Dedifferentiated amniotic fluid mesenchymal stem cell (primary cell): ENCODE results near the gene SYNJ1.
A peak's percentile ranks its signal among the peaks of the same experiment; 100 is the strongest.
"Not testable (repeated sequence)": the region's sequence is repeated elsewhere in the genome, so short reads cannot be mapped to it uniquely, and the experiment has no call there.

Source experiments
- DNase-seq: peaks from one replicate; pipeline ENCODE4 v3.0.0-alpha.2; 2016; ENCODE audit errors: extremely low spot score

The SYNJ1 gene

DNA sequence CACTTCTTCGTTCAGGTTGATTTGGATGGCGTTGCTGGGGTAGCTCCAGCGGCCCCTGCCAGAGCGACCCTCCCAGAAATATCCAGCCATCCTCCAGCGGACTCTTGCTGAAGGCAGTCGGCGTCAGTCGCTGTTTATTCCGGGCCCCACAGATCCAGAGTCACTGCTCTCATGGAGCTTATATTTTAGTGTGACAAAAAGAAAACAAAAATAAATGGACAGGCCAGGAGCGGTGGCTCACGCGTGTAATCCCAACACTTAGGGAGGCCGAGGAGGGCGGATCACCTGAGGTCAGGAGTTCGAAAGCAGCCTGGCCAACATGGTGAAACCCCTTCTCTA lies 114.8 kb downstream of the SYNJ1 start:
- DNase-seq, result no peak

DNA sequence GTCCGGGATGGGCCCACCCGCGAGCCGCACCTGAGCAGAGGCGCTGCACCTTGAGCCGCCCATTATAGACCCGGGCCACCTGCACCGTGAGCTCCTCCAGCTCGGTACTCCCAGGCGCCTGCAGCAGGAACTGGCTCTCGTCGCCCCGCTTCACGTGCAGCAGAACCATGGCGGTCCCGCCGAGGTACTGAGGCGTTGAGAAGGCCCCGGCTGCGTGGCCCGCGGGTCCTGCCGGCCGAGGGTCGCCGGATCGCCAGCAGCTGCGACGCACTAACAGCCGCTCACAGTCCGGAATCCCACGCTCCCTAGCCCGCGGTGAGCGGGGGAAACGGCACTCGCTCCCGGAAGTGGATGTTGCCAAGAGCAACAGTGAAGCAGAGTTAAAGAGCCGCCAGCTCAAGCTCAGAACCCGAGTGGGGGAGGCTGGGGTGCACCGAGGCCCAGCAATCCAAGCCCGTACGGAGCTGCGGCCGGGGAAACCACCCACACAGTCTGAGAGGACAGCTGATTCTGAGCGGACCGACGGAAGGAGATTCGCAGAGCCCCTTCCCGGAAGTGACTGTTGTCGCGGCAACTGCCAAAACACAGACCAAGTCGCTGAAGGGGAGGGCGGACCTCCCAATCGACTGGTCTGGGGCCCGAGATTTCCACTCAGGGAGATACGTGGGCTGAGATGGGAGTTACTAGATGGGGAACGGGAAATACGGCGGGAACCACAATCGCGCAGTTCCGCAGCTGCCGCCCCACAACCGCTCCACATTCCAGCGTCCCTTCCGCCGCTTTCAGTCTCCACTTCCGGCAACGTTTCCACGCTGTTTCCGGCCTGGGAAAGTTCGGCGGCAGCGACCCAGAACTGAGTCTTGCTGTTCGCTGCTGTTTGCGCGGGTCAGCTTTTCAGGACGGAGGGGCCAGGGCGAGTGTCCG lies 115.5 kb downstream of the SYNJ1 start, which contains the start of gene CFAP298:
CFAP298 (minus strand) TSS at position 303 of the 924 bp plus-strand sequence; CDS start at position 169, 134 bp downstream.
- DNase-seq, result peak; percentile 95

DNA sequence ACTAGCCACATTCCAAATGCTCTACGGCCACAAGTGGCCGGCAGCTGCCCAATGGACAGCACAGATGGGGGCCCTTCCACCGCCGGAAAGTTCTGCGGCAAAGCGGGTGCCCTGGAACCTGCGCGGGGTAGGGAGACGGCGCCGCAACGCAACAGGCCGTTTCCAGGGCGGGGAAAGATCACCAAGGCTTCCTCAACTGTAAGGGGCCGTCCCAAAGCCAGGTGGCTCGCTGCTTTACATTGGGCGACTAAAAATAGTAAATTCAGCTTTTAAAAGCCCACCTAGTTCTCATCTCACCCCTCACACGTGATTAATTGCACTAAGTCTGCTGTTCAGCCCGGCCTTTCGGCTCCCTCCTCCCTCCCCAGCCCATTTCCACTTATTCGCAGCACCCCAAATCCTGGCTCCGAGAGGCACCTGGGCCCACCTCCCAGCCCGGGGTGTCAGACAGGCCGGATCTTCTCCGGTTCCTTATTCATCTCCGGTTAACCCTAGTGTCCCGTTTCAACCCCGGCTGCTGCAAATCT lies 116.3 kb downstream of the SYNJ1 start:
- no peak for DNase-seq

DNA sequence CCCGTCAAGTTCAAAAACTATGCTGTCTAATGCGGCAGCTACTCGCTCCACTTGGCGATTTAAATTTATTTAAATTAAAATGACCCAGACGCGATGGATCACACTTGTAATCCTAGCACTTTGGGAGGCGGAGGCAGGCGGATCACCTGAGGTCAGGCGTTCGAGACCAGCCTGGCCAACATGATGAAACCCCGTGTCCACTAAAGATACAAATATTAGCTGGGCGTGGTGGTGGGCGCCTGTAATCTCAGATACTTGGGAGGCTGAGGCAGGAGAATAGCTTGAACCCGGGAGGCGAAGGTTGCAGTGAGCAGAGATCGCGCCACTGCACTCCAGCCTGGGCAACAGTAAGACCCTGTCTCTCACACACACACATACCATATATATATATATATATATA lies 116.9 kb downstream of the SYNJ1 start:
- not testable (repeated sequence) for DNase-seq

DNA sequence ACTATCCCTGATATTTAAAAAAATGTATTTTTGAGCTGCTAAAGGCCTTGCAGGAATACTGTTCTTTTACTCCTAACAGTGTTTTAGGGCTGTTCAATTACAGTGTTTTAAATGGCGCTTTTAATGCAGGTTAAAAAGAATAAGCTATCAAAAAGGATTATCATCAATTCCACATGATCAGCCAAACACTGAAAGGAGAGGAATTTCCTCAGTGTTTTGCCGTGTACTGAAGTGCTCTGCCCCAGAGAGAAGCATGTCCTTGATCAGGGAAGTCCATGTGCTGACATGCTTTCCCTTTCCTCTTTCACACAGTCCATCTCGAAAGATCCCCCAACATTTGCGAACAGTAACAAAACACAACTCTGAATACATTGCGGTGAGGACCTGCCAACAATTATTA lies 119.0 kb downstream of the SYNJ1 start:
- no peak for DNase-seq

DNA sequence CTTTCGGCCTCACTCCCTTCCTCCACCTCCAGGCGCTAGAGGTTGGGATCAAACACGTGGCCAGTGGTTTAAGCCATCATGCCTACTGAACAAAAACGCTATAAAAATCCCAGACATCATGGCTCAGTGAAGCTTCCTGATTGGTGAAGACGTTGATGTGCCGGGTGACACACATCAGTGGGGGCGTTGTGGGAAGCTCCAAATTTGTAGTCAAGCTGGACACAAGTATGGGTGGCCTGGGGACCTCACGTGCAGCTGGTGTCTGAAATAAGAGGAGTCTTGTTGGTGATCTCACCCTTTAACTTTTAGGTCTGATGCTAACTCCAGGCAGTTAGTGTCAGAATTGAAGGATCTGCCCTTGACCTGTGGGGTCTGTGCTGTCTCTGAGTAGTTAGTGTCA lies 122.3 kb downstream of the SYNJ1 start:
- no peak for DNase-seq

DNA sequence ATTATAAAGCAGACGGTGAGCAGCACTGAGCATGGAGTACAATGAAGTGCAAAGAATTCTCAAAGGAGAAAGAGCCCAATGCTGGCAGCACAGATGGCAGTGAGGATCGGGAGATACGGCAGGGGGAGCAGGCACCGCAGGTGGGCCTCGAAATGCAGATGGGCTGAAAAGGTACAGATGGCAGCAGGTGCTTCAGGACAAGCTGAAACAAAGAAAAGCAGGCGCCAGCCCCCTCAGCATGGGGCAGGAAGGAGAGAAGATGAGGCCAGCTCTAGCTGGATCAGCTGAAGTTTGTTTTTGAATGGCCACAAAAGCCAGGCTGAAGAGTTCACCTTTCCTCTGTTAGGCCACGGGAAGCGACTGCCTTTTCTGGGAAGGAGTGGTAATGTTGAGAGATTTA lies 123.3 kb downstream of the SYNJ1 start:
- DNase-seq, result no peak

DNA sequence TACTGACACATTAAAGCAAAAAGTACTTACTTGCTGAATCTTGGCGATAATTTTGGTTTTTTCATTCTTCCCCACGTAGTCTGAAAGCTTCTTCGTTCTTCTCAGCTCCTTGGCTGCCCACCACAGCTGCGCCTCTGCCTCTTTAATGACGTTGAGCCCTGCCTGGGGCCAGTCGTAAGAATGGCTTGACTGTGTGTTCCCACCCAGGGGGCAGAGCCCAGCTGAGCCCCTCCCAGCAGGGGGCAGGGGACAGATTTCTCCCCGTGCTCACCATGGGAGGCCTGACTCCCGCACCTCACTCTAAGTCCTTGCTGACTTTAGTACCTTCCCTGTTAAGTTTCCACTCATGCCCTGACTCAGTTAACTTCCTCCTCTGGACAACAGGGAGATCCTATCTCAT lies 124.7 kb downstream of the SYNJ1 start:
- DNase-seq, result no peak

DNA sequence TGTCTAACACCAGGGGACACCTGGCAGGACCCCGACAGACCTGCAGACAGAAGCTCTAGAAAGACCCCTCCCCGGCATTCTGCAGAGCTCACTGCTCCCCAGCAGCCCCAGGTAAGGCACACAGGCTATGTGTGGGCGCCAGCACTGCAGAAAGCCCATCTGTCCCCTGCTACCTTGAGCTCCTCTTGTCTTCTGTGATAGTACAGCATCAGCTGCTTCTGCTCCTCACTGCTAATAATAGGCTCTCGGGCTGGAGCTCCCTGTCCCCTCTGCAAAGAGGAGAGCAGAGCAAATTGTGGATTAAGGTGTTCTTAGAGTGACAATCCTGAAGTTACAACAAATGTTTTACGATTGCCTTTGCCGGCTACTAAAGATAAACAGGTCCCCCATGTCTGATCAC lies 125.7 kb downstream of the SYNJ1 start:
- DNase-seq, result no peak

DNA sequence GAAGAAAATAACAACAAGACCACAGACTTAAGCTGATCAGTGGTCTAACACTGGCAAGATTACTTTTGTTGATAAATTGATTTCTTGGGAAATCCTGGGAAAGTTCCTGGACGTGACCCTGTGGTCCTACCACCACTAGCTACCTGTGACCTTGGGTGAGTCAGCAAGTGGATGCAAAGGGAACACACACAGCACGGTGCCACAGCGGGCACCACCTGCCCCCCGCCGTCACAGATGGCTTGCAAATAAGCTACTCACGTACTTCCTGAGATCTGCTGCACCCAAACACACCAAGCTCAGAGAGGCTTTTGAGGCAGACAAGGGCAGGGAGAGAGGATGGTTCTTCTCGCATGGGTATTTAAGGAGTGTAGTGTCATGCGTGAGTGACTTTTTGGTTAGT lies 128.3 kb downstream of the SYNJ1 start:
- no peak for DNase-seq

DNA sequence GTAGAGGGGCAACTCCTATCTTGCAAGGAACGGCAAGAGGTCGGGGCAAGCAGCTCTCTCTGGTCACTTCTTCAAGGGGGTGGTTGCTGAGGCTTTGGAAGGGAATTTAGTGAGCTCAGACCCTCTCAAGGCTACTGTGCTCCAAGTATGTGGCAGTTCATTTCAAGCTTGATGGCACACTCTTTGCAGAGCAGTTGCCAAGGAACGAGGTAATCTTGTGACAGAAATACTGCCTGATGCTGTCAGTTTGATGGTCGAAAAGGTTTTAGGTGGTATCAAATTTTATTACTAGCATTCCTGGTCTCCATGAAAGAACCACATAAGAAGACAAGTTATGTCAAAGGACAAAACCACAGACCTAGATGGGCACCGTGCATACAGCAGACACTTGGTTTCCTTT lies 128.7 kb downstream of the SYNJ1 start:
- DNase-seq, result no peak

DNA sequence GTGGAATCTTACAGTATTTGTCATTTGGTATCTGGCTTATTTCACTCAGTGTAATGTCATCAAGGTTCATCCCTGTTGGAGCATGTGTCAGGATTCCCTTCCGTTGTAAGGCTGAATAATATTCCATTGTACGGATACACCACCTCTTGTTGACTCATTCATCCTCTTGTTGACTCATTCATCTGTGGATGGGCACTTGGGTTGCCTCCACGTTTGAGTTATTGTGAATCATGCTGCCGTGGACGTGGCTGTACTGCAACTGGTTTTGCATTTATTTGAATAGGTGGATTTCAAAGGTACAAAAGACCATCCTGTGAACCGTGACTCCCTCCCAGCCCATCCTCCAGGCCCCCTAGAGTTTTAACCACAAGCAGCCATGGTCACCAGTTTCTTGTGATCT lies 130.6 kb downstream of the SYNJ1 start:
- DNase-seq, result peak; percentile 60

DNA sequence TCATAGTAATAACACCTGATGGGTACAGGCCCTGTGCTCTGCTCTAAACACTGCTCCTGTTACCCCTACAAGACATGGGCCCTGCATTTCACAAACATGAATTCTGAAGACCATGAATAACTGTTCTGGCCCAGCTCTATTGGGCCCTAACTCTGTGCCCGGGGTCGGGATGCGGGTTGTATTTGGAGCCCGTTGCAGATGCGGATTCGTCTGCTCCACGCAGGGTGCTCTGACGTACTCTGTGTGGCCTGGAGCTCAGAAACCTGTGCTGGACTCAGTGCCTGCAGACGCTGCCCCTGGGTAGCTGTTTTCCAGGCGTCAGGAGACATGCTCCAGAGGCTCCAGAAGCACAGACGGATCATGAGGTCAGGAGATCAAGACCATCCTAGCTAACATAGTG lies 132.4 kb downstream of the SYNJ1 start:
- no peak for DNase-seq

DNA sequence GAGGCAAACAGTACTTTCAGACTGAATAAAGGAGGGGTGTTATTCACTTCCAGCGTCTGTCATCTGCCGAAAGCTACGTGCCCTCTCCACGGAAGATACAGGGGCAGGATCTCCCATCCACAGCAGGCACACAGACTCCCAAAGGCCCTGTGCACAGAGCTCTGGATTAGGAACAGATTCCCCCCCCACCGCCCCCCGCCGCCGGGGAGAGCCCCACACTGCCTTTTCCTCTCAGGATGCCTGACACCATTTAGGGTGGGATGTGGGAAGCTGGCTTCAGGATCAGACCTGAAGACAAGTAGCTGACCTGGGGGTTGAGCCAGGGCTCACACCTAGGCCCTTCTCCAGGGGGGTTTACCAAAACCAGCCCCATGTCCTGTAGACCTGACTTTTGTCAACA lies 134.1 kb downstream of the SYNJ1 start:
- DNase-seq, result no peak

DNA sequence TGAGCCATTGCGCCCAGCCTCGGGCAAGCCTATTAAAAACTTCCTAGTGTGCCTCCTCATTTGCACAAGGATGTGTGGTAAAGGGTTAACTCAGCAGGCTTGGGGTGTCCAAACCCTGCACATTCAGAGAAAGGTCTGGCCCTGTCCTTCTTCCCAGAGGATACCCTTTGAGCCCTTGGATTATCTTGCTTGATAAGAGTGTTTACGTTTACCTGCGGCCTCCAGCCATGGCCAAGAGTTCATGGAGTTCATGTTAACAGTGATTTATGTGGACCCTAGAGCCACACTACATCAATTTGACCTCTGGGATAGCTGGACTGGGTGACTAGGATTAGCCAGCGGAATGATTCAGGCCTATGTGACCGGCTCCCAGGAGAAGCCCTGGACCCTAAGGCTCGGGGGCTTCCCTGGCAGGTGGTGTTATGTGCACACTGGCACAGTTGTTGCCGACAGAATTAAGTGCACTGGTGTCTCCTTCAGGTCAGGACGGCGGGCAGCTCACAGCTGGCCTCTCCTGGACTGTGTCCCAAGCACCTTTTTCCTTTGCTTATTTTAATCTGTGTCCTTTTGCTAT lies 134.8 kb downstream of the SYNJ1 start:
- no peak for DNase-seq

DNA sequence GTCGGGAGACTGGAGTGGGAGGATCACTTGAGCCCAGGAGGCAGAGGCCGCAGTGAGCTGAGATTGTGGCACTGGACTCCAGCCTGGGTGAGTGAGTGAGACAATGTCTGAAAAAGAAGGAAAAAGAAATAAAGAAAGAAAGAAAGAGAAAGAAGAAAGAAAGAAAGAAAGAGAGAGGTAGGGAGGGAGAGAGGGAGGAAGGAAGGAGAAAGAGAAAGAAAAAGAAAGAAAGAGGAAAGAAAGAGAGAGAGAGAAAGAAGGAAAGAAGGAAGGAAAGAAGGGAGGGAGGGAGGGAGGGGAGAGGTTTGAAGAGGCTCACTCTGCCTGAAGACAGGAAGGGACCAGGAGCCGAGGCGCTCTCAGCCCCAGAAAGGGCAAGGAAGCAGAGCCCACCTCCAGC lies 137.7 kb downstream of the SYNJ1 start:
- DNase-seq, result no peak

DNA sequence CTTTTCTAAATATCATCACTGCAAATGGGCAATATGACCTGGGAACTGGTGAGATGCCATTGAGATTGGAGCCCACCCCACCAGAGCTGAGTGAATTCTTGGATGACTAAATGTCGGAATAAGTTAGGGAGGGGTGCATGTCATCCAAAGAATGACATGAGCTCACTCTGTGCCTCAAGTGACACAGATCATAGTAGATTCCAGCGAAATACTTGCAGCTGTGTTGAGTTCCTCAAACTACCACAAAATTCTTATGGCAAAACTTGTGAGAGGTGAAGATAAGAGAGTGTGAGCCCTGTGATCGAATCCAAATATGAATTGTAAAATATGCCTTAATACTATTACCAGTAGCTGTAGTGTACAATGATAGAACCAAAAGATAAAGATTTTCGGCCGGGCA lies 140.2 kb downstream of the SYNJ1 start:
- no peak for DNase-seq

DNA sequence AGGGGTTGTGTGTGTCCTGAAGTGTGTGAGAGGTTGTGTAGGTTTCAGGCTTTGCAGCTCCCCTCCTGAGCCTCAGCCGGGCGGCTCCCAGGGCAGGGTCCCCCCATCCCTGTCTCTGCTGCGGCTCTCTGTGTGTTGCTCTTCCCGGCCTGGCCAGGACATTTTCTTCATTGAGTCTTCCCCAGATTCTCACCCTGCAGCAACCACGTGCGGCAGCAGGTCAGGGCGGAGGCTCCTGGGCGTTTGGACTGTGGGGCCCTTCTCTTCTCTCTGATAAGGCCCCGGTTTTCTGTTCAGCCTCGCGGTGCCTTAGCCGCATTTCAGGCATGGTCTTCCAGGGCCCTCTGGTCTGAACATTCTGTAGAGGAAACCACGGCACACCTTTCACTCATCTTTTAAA lies 140.7 kb downstream of the SYNJ1 start:
- DNase-seq, result no peak

DNA sequence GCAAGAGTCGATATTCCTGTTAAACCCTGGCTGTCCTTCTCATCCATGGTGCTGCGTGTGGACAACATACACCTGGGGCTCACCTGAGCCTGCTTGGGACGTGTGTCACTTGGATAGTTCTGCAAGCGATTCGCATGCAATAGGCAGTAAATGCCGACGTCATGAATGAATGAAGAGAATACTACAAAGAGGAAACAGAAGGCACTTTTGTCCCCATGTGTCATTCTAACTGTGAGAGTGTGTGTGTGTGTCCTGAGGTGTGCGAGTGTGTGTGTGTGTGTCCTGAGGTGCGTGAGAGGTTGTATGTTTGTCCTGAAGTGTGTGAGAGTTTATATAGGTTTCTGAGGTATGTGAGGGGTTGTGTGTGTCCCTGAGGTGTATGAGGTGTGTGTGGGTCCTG lies 141.8 kb downstream of the SYNJ1 start:
- DNase-seq, result no peak

DNA sequence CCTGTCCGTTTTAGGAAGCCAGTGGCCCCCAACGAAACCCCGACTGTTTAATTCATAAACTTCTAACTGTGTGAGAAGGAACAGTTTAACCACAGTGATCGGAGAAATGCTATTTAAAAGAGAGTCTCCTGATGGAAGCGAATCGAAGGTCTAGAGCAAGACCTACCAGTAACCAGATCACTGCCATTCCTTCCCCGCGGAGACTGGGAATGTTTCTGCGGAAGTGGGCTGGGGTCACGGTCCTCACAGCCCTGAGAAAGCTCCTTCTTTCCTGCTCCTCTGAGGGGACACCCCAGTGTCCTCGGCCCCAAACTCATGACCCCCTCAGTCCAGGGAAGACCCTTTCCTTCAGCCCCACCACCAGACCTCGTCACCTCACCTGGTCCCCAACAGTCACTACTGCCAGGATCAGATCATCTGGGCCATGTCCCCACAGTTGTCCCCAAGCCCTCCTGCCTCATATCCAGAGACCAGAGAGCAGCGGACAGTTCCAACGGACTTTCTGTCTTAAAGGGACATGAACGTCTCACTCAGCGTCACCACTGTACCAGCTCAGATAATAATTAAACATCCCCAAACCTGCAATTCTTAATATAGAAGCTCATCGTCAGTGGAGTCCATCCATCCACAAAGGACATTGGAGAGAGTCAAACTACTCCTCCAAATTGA lies 142.6 kb downstream of the SYNJ1 start, which contains the start of gene TCP10L:
TCP10L (minus strand) TSS at position 482 of the 669 bp plus-strand sequence. CDS start 1,219 bp downstream, outside the sequence.
- no peak for DNase-seq

DNA sequence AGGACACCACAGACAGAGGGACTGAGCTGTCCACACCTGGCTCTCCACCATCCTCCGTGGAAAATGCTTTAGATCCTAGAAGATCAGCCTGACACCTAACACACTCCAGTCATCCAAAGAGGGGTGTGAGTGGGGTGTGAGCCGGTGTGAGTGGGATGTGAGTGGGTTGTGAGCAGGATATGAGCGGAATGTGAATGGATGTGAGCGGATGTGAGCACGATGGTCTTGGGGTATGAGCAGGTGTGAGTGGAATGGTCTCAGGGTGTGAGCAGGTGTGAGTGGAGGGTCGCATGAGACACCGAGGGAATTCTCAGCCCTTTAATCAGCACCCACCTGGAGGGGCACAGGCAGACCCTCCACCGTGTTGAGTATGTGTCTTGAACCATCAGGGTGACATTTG lies 143.3 kb downstream of the SYNJ1 start:
- DNase-seq, result no peak

DNA sequence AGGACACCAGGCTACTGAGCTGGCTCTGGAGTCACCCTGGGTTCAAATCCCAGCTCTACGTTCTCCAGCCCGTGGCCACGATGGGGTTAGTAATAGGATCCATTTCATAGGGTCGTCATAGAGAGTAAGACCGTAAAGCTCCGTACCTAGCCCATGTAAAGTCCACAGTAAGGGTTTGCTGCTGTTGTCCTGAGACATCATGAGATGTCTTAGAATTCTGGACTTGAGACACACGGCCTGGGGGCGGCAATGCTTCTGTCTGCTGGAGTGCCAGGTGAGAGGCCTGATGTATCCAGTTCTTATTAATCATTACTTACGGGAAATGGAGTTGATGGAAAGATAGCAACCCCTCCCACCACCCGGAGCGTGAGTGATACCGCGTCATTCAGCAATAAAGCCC lies 146.1 kb downstream of the SYNJ1 start:
- DNase-seq, result no peak

DNA sequence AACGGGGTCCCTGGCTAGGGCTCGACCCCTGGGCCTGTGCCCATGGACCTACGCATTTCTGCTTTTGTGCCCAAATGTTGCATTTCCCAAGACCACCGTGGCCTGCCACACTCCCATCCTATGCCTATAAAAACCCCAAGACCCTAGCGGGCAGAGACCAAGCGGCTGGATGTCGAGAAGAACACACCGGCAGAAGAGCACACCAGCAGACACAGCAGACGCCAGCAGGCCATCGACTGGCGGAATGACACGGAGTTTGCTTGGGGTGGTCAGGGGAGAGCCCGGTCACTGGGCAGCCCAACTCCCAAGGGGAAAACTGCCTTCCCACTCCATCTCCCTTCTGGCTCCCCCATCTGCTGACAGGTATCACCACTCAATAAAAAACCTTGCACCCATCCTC lies 146.9 kb downstream of the SYNJ1 start:
- DNase-seq, result no peak
